Small intestine (tissue), 16 donors: ENCODE measurements around the gene NOL6. TPM values are rescaled to one million over a fixed set of nuclear protein-coding genes. Genes with fewer than 3 reads are reported as not detected.
"Not testable (repeated sequence)": the region's sequence is repeated elsewhere in the genome, so short reads cannot be mapped to it uniquely, and the experiment has no call there.

ENCODE experiments used
- DNase-seq, 2 donors: peaks; one replicate each; pipeline versions ENCODE4 v3.0.0 to v3.0.0-alpha.2; 2013
- FAIRE-seq: peaks from 2 replicates; lab custom pipeline; 2012; peaks lifted over from hg19 to GRCh38; lab: Jason Lieb, UNC
- H3K27ac ChIP-seq, 3 donors: one replicate each; pipeline ENCODE4 v1.5.1; 2013; ENCODE audit warnings: low read length in 2 of 3, mild to moderate bottlenecking in 2 of 3, control low read depth in 1 of 3, inconsistent platforms in 1 of 3, low read depth in 1 of 3, moderate library complexity in 1 of 3
- H3K27me3 ChIP-seq, 3 donors: one replicate each; pipeline ENCODE4 v1.6.1; 2013; ENCODE audit warnings: low read length in 3 of 3, inconsistent platforms in 1 of 3; ENCODE audit not compliant: control insufficient read depth in 3 of 3, insufficient read depth in 3 of 3
- H3K36me3 ChIP-seq, 3 donors: one replicate each; pipeline ENCODE4 v1.6.1; 2013; ENCODE audit warnings: low read length in 3 of 3, inconsistent platforms in 1 of 3, low read depth in 1 of 3, mild to moderate bottlenecking in 1 of 3, moderate library complexity in 1 of 3; ENCODE audit not compliant: control insufficient read depth in 3 of 3, insufficient read depth in 2 of 3
- H3K4me1 ChIP-seq, 3 donors: one replicate each; pipeline ENCODE4 v1.6.1; 2013; ENCODE audit warnings: low read length in 2 of 3, inconsistent platforms in 1 of 3, low read depth in 1 of 3, mild to moderate bottlenecking in 1 of 3, moderate library complexity in 1 of 3; ENCODE audit not compliant: control insufficient read depth in 3 of 3, insufficient read depth in 2 of 3
- H3K4me3 ChIP-seq, 3 donors: one replicate each; pipeline ENCODE4 v1.5.1; 2013; ENCODE audit warnings: low read length in 3 of 3, control low read depth in 1 of 3, inconsistent platforms in 1 of 3, low read depth in 1 of 3, mild to moderate bottlenecking in 1 of 3, moderate library complexity in 1 of 3
- H3K9me3 ChIP-seq, 2 donors: one replicate each; pipeline ENCODE4 v1.6.1; 2013; ENCODE audit warnings: low read depth in 1 of 2, low read length in 1 of 2; ENCODE audit not compliant: control insufficient read depth in 2 of 2, insufficient read depth in 1 of 2
- WGBS, 3 donors: extraction: QIAGEN DNeasy Blood & Tissue Kit; methylation state at CpG; one replicate each; pipeline ENCODE4 v1.1.7; 2013; 5-methylcytosine and 5-hydroxymethylcytosine counted together
- long read RNA-seq, 10 donors: transcript quantifications; one replicate each; lab custom pipeline, GENCODE V29; 2026
- polyA plus RNA-seq, 4 donors: library from polyadenylated mRNA; stranded (reverse) in 3 of 4; unstranded in 1 of 4; fragments of 200-250 nt in 3 of 4; fragments of 120-200 nt in 1 of 4; gene quantifications; one replicate each; pipeline versions ENCODE4 v1.2.1 to v1.2.3, GENCODE V29; 2013
- donor health status: healthy with polysubstance abuse.
- donor health status: control.
- donor health status: control.
- donor health status: Bipolar disorder and iron deficiency.
- donor health status: healthy.

NOL6 gene
- 10 to 100 TPM in 3 of 4 donors, 1 to 10 TPM in 1; 8.5 to 19.6 (median 14.7) TPM for polyA plus RNA-seq
- long read RNA-seq, donor 1: 0 reads
- long read RNA-seq, donor 2, partial matches to known transcripts: 0 of 1 reads
- long read RNA-seq, donor 2, other reads (novel, unspliced or antisense): 0 of 1 reads
- long read RNA-seq, donor 3: 0 reads
- long read RNA-seq, donor 4: 0 reads
- long read RNA-seq, donor 5: 0 reads
- long read RNA-seq, donor 6: 0 reads
- long read RNA-seq, donor 7, full-length matches to known transcripts: 1 of 1 reads
- long read RNA-seq, donor 7, partial matches to known transcripts: 0 of 1 reads
- long read RNA-seq, donor 7, other reads (novel, unspliced or antisense): 0 of 1 reads
- long read RNA-seq, donor 8: 0 reads
- long read RNA-seq, donor 9: 0 reads
- long read RNA-seq, donor 10: 0 reads

GRCh38 chr9:33473643-33474352 lies at the start of gene NOL6:
Gene NOL6 (minus strand): TSS chr9:33473924. CDS start chr9:33473842, 82 bp downstream.
- peak within 1 kb of the TSS; percentile 72 to 94 (median 82) for H3K4me3 ChIP-seq
- DNase-seq (peak; percentile 100), FAIRE-seq (peak; percentile 95)
- WGBS, 3 donors: 0% methylated on average over 32 of the region's 32 CpGs
- H3K9me3 ChIP-seq: no peaks in the 10 kb centered on the region
- no peaks in the 10 kb centered on the region for H3K27me3 ChIP-seq
- peak within 1 kb of the TSS in 2 of 3 donors; percentile 62 to 74 for H3K27ac ChIP-seq
- H3K36me3 ChIP-seq: peaks cover 3 to 32% (median 5%) of the 10 kb centered on the region in 3 donors
- H3K4me1 ChIP-seq: peaks cover 0 to 10% (median 0%) of the 10 kb centered on the region in 3 donors

DNA sequence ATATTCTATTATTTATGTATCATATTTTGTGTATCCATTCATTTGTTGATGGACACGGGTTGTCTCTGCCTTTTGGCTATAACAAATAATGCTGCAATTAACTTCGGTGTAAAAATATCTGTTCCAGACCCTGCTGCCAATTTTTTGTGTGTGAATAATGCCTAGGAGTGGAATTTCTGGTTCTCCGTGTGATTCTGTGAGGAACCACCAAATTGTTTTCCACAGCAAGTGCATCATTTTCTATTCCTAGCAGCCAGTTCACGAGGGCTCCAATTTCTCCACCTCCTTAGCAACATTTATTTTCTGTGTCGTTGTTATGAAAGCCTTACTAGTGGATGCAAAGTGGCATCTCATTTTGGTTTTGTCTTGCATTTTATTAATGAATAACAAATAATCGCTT lies 48.1 kb upstream of the NOL6 start:
- not testable (repeated sequence) for H3K36me3 ChIP-seq, H3K9me3 ChIP-seq, FAIRE-seq, H3K4me3 ChIP-seq, H3K4me1 ChIP-seq, DNase-seq, H3K27ac ChIP-seq
- peaks cover 0 to 26% (median 4%) of the 10 kb centered on the region in 3 donors for H3K27me3 ChIP-seq
- WGBS, 3 donors: 57 to 75% (median 63%) methylated on average over 6 of the region's 6 CpGs

DNA sequence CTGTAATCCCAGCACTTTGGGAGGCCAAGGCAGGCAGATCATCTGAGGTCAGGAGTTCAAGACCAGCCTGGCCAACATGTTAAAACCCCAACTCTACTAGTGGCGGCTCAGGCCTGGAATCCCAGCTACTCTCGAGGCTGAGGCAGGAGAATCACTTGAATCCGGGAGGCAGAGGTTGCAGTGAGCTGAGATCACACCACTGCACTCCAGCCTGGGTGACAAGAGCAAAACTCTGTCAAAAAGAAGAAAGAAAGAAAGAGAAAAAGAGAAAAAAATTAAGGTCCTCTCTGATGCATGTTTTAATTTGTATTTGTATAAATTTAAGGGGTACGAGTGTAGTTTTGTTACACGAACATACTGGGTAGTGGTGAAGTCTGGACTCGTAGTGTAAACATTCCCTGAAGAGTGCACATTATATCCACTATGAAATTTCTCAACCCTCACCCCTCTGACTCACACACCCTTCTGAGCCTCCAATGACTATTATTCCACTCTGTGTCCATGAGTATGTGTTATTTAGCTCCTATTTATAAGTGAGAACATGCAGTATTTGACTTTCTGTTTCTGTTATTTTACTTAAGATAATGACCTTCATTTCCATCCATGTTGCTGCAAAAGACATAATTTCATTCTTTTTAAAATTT lies 44.3 kb upstream of the NOL6 start:
- H3K27ac ChIP-seq, H3K4me3 ChIP-seq, H3K36me3 ChIP-seq, H3K27me3 ChIP-seq, DNase-seq, FAIRE-seq, H3K4me1 ChIP-seq: not testable (repeated sequence)
- 54 to 56% (median 54%) methylated on average over 6 of the region's 6 CpGs for WGBS, 3 donors
- H3K9me3 ChIP-seq: peaks cover 0 to 11% of the 10 kb centered on the region in 2 donors

DNA sequence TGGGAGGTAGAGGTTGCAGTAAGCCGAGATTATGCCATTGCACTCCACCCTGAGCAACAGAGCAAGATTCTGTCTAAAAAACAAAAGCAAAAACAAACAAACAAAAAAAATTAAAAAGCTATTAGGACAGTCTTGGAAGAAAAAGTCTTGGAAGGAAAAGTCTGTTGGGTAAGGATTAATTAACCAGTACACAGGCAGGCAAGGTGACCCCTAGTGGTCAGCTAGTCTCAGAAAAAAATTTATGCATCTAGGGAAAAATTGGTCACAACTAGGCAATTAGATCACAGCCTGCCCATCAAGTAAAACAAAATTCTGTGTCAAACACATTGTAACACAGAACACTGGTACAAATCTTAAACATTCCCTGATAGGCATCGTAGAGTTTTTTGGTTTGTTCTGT lies 43.6 kb upstream of the NOL6 start:
- Histone ChIP-seq H3K36me3 (no peaks in the 10 kb centered on the region), H3K27me3 (peaks cover 0 to 8% (median 0%) of the 10 kb centered on the region in 3 donors), H3K4me1 (no peaks in the 10 kb centered on the region), H3K9me3 (peaks cover 0 to 11% of the 10 kb centered on the region in 2 donors), H3K4me3 (no peak overlapping the region), H3K27ac (no peak overlapping the region)
- no peak for FAIRE-seq
- WGBS, 3 donors: 55 to 84% (median 73%) methylated on average over 2 of the region's 2 CpGs
- DNase-seq: peak; percentile 28 to 34

DNA sequence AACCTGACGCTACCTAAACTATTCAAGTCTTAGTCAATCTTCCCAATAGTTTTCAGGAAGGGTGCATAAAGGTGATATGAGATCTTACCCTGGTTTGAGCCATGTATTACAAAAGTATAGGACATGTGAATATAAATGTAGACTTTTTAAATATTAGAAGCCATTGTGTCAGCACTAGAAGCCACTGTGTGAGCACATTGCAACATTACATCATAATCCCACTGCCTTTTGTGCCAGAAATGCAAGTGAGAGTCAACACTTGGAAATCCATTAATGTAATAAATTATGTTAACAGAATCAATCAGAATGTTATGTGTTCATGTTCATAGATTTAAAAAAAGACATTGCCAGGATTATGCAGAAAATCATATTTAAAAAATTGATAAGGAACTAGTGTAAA lies 42.7 kb upstream of the NOL6 start:
- H3K27ac ChIP-seq, H3K4me3 ChIP-seq, H3K27me3 ChIP-seq, FAIRE-seq, H3K36me3 ChIP-seq, H3K4me1 ChIP-seq, DNase-seq: not testable (repeated sequence)
- 93 to 100% (median 100%) methylated on average over 1 of the region's 1 CpG for WGBS, 3 donors
- peaks cover 0 to 11% of the 10 kb centered on the region in 2 donors for H3K9me3 ChIP-seq

GRCh38 chr9:33515342-33515995 lies 41.7 kb upstream of the NOL6 start:
- not testable (repeated sequence) for DNase-seq, FAIRE-seq, H3K36me3 ChIP-seq, H3K4me3 ChIP-seq, H3K27ac ChIP-seq, H3K27me3 ChIP-seq, H3K4me1 ChIP-seq
- WGBS, 3 donors: 45 to 51% (median 51%) methylated on average over 2 of the region's 2 CpGs
- peaks cover 0 to 11% of the 10 kb centered on the region in 2 donors for H3K9me3 ChIP-seq

GRCh38 chr9:33512535-33512934 lies 38.8 kb upstream of the NOL6 start:
- 87 to 94% (median 92%) methylated on average over 2 of the region's 2 CpGs for WGBS, 3 donors
- not testable (repeated sequence) for H3K27ac ChIP-seq, DNase-seq, H3K4me3 ChIP-seq, H3K4me1 ChIP-seq, H3K36me3 ChIP-seq, FAIRE-seq, H3K27me3 ChIP-seq
- H3K9me3 ChIP-seq: peaks cover 0 to 11% of the 10 kb centered on the region in 2 donors

- Histone ChIP-seq H3K27ac (peak overlapping the region in 2 of 3 donors; percentile 72 to 87), H3K9me3 (peaks cover 0 to 11% of the 10 kb centered on the region in 2 donors), H3K4me3 (peak overlapping the region; percentile 9 to 82 (median 72))
- H3K36me3 ChIP-seq, DNase-seq, H3K27me3 ChIP-seq, H3K4me1 ChIP-seq, FAIRE-seq: not testable (repeated sequence)
- WGBS, 3 donors: 0 to 2% (median 1%) methylated on average over 8 of the region's 8 CpGs
Measured at GRCh38 chr9:33511184-33511517, 37.4 kb upstream of the NOL6 start.
